Measurements from ENCODE around the gene HELZ2.
"Not testable (repeated sequence)": the region's sequence is repeated elsewhere in the genome, so short reads cannot be mapped to it uniquely, and the experiment has no call there.

The HELZ2 gene

GRCh38 chr20:63578224-63579016 lies 4.4 kb upstream of the HELZ2 start:
- DNase-seq, result no peak

- DNase-seq, result no peak
These were observed 3.4 kb upstream of the HELZ2 start for GRCh38 chr20:63577317-63577894.

- no peak for DNase-seq
These were observed 2.3 kb upstream of the HELZ2 start for GRCh38 chr20:63576311-63576710.

- DNase-seq, result no peak
These were observed 1.0 kb upstream of the HELZ2 start for GRCh38 chr20:63574829-63575743.

GRCh38 chr20:63573647-63574131 lies 350 bp downstream of the HELZ2 start:
- DNase-seq, result no peak

- DNase-seq, result no peak
These were observed 1.0 kb downstream of the HELZ2 start for GRCh38 chr20:63572788-63573646.

- no peak for DNase-seq
These were observed 1.8 kb downstream of the HELZ2 start for GRCh38 chr20:63572071-63572787.

GRCh38 chr20:63571087-63571478 lies 3.0 kb downstream of the HELZ2 start:
- not testable (repeated sequence) for DNase-seq

- DNase-seq, result no peak
These were observed 3.6 kb downstream of the HELZ2 start for GRCh38 chr20:63570281-63571086.

- no peak for DNase-seq
These were observed 4.8 kb downstream of the HELZ2 start for GRCh38 chr20:63568986-63569949.

GRCh38 chr20:63568170-63568981 lies 5.7 kb downstream of the HELZ2 start:
- DNase-seq, result no peak

- DNase-seq, result no peak
These were observed 6.5 kb downstream of the HELZ2 start for GRCh38 chr20:63567386-63568169.

- DNase-seq, result no peak
These were observed 7.0 kb downstream of the HELZ2 start for GRCh38 chr20:63567136-63567385.

- no peak for DNase-seq
These were observed 7.5 kb downstream of the HELZ2 start for GRCh38 chr20:63566395-63567135.

GRCh38 chr20:63565699-63566335 lies 8.2 kb downstream of the HELZ2 start:
- no peak for DNase-seq

- no peak for DNase-seq
These were observed 8.9 kb downstream of the HELZ2 start for GRCh38 chr20:63565021-63565698.

Data from 8988T (cell line).